Measurements from ENCODE around the gene CCDC88A.

DNA sequence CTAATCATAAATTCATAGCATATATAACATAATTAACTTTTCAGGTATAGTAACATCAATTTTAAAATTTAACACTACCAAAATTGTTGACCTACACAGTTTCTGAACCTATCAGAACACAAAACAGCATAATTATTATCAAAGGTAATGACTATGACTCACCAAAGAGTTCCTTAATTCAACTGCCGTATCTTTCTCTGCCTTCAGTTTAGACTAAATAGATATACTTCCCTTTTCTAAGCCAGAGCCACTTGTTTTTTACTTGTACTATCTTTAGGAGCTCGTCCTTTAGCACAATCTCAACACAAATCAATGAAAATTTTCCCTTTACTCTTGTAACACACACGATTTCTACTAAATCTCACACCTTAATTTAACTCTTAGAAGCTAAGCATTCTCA lies 54.4 kb downstream of the CCDC88A start:
- TF ChIP-seq POLR2AphosphoS5 (IDR thresholded peaks at IDR 0.05; ENCODE audit: low read depth) (no peak), EZH2 (IDR thresholded peaks at IDR 0.05; ENCODE audit: low read depth, unreplicated experiment) (no peak), CREB1 (CRISPR knock-in tag; IDR thresholded peaks at IDR 0.05; ENCODE audit: low read depth) (no peak), EZH2phosphoT487 (IDR thresholded peaks at IDR 0.05; ENCODE audit: unreplicated experiment) (no peak)
- TF ChIP-seq, protein P1, sequence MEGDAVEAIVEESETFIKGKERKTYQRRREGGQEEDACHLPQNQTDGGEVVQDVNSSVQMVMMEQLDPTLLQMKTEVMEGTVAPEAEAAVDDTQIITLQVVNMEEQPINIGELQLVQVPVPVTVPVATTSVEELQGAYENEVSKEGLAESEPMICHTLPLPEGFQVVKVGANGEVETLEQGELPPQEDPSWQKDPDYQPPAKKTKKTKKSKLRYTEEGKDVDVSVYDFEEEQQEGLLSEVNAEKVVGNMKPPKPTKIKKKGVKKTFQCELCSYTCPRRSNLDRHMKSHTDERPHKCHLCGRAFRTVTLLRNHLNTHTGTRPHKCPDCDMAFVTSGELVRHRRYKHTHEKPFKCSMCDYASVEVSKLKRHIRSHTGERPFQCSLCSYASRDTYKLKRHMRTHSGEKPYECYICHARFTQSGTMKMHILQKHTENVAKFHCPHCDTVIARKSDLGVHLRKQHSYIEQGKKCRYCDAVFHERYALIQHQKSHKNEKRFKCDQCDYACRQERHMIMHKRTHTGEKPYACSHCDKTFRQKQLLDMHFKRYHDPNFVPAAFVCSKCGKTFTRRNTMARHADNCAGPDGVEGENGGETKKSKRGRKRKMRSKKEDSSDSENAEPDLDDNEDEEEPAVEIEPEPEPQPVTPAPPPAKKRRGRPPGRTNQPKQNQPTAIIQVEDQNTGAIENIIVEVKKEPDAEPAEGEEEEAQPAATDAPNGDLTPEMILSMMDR (conservative IDR thresholded peaks at IDR 0.05; ENCODE audit: low read depth in 2 of 2), result no peak
- TF ChIP-seq, protein P2, sequence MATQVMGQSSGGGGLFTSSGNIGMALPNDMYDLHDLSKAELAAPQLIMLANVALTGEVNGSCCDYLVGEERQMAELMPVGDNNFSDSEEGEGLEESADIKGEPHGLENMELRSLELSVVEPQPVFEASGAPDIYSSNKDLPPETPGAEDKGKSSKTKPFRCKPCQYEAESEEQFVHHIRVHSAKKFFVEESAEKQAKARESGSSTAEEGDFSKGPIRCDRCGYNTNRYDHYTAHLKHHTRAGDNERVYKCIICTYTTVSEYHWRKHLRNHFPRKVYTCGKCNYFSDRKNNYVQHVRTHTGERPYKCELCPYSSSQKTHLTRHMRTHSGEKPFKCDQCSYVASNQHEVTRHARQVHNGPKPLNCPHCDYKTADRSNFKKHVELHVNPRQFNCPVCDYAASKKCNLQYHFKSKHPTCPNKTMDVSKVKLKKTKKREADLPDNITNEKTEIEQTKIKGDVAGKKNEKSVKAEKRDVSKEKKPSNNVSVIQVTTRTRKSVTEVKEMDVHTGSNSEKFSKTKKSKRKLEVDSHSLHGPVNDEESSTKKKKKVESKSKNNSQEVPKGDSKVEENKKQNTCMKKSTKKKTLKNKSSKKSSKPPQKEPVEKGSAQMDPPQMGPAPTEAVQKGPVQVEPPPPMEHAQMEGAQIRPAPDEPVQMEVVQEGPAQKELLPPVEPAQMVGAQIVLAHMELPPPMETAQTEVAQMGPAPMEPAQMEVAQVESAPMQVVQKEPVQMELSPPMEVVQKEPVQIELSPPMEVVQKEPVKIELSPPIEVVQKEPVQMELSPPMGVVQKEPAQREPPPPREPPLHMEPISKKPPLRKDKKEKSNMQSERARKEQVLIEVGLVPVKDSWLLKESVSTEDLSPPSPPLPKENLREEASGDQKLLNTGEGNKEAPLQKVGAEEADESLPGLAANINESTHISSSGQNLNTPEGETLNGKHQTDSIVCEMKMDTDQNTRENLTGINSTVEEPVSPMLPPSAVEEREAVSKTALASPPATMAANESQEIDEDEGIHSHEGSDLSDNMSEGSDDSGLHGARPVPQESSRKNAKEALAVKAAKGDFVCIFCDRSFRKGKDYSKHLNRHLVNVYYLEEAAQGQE (IDR thresholded peaks at IDR 0.05; ENCODE audit: unreplicated experiment), result no peak
- TF ChIP-seq, protein P3, sequence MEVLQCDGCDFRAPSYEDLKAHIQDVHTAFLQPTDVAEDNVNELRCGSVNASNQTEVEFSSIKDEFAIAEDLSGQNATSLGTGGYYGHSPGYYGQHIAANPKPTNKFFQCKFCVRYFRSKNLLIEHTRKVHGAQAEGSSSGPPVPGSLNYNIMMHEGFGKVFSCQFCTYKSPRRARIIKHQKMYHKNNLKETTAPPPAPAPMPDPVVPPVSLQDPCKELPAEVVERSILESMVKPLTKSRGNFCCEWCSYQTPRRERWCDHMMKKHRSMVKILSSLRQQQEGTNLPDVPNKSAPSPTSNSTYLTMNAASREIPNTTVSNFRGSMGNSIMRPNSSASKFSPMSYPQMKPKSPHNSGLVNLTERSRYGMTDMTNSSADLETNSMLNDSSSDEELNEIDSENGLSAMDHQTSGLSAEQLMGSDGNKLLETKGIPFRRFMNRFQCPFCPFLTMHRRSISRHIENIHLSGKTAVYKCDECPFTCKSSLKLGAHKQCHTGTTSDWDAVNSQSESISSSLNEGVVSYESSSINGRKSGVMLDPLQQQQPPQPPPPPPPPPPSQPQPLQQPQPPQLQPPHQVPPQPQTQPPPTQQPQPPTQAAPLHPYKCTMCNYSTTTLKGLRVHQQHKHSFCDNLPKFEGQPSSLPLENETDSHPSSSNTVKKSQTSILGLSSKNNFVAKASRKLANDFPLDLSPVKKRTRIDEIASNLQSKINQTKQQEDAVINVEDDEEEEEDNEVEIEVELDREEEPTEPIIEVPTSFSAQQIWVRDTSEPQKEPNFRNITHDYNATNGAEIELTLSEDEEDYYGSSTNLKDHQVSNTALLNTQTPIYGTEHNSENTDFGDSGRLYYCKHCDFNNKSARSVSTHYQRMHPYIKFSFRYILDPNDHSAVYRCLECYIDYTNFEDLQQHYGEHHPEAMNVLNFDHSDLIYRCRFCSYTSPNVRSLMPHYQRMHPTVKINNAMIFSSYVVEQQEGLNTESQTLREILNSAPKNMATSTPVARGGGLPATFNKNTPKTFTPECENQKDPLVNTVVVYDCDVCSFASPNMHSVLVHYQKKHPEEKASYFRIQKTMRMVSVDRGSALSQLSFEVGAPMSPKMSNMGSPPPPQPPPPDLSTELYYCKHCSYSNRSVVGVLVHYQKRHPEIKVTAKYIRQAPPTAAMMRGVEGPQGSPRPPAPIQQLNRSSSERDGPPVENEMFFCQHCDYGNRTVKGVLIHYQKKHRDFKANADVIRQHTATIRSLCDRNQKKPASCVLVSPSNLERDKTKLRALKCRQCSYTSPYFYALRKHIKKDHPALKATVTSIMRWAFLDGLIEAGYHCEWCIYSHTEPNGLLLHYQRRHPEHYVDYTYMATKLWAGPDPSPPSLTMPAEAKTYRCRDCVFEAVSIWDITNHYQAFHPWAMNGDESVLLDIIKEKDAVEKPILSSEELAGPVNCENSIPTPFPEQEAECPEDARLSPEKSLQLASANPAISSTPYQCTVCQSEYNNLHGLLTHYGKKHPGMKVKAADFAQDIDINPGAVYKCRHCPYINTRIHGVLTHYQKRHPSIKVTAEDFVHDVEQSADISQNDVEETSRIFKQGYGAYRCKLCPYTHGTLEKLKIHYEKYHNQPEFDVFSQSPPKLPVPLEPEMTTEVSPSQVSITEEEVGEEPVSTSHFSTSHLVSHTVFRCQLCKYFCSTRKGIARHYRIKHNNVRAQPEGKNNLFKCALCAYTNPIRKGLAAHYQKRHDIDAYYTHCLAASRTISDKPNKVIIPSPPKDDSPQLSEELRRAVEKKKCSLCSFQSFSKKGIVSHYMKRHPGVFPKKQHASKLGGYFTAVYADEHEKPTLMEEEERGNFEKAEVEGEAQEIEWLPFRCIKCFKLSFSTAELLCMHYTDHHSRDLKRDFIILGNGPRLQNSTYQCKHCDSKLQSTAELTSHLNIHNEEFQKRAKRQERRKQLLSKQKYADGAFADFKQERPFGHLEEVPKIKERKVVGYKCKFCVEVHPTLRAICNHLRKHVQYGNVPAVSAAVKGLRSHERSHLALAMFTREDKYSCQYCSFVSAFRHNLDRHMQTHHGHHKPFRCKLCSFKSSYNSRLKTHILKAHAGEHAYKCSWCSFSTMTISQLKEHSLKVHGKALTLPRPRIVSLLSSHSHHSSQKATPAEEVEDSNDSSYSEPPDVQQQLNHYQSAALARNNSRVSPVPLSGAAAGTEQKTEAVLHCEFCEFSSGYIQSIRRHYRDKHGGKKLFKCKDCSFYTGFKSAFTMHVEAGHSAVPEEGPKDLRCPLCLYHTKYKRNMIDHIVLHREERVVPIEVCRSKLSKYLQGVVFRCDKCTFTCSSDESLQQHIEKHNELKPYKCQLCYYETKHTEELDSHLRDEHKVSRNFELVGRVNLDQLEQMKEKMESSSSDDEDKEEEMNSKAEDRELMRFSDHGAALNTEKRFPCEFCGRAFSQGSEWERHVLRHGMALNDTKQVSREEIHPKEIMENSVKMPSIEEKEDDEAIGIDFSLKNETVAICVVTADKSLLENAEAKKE (CRISPR knock-in tag; IDR thresholded peaks at IDR 0.05), result no peak
